Caki2 (cell line): Measurements from ENCODE around the gene PRDM5. TPM values are rescaled to one million over a fixed set of nuclear protein-coding genes. Genes with fewer than 3 reads are reported as not detected.
"Not testable (repeated sequence)": the region's sequence is repeated elsewhere in the genome, so short reads cannot be mapped to it uniquely, and the experiment has no call there.

ENCODE experiments used
- DNase-seq: peaks from one replicate; pipeline ENCODE4 v3.0.0-alpha.2; 2015; ENCODE audit warnings: low read depth
- in situ Hi-C: cut with HindIII; loops from 2 replicates; pipeline ENCODE4 v1.10.0; 2016; ENCODE audit warnings: low sequenced_read_pairs, low pct_unique_long_range_greater_than_20kb, mixed read lengths
- total RNA-seq: library from RNA; depleted of rRNA; stranded (reverse); fragments of >200 nt; shearing (Covaris generic); gene quantifications from 2 replicates; pipeline ENCODE4 v1.2.3, GENCODE V29; 2014; ENCODE audit warnings: low replicate concordance; rRNA removed

The PRDM5 gene
- total RNA-seq, 1 experiment from 2014 or later, result 4.7 TPM

- in situ Hi-C loops, result no loop called here
- no peak for DNase-seq
Observed at GRCh38 chr4:120653804-120654573, 268.5 kb downstream of the PRDM5 start.

- in situ Hi-C loops, DNase-seq: not testable (repeated sequence)
Observed at GRCh38 chr4:120648336-120648735, 274.2 kb downstream of the PRDM5 start.

Other genes starting within 250 kb of the PRDM5 start
- gene NDNF, start 149.8 kb upstream of the PRDM5 start, total RNA-seq, result 2.0 and 2.1 TPM in 2 replicates
- gene TNIP3, start 241.6 kb upstream of the PRDM5 start, total RNA-seq, result 0.98 TPM in 1 of 2 replicates, not detected in the other